ENCODE data around the gene CMIP. TPM values are rescaled to one million over a fixed set of nuclear protein-coding genes. Genes with fewer than 3 reads are reported as not detected.
A peak's percentile ranks its signal among the peaks of the same experiment; 100 is the strongest.

Gene CMIP
- polyA plus RNA-seq, 1 experiment = 4.9 TPM

DNA sequence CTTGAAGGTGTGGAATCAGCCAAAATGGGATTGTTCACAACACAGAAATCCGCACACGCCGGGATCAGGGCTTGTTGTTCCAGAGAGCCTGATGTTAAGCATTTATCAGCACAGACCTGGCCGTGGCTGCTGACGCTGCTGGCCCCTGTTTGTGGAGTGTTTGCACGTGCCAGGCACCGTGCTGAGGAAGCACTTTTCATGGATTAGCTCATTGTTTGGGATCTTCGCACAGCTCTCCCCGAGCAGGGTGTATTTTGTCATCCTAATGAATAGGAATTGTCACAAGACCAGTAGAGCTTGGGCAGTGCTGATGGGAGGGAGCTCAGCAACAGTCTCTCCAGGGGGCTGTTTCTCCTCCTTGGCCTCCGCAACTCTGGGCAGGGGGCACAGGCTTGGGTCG is 174.1 kb downstream of the CMIP start:
- CTCF ChIA-PET = no interaction called here
- H3K36me3 ChIP-seq (ENCODE audit: control insufficient read depth, insufficient read depth, low read length) = no peaks in the 10 kb centered on the region; the same call in none of the 2 replicates
- no peaks in the 10 kb centered on the region for H3K27me3 ChIP-seq (ENCODE audit: control insufficient read depth, insufficient read depth, low read length)
- TF ChIP-seq, protein P1, sequence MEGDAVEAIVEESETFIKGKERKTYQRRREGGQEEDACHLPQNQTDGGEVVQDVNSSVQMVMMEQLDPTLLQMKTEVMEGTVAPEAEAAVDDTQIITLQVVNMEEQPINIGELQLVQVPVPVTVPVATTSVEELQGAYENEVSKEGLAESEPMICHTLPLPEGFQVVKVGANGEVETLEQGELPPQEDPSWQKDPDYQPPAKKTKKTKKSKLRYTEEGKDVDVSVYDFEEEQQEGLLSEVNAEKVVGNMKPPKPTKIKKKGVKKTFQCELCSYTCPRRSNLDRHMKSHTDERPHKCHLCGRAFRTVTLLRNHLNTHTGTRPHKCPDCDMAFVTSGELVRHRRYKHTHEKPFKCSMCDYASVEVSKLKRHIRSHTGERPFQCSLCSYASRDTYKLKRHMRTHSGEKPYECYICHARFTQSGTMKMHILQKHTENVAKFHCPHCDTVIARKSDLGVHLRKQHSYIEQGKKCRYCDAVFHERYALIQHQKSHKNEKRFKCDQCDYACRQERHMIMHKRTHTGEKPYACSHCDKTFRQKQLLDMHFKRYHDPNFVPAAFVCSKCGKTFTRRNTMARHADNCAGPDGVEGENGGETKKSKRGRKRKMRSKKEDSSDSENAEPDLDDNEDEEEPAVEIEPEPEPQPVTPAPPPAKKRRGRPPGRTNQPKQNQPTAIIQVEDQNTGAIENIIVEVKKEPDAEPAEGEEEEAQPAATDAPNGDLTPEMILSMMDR (IDR thresholded peaks at IDR 0.05; ENCODE audit: insufficient read depth, low read depth, low read length) = no peak
- DNase-seq (ENCODE audit: low read depth) = no peak
- POLR2A ChIA-PET = no interaction called here
- no peak overlapping the region for H3K4me3 ChIP-seq (ENCODE audit: low read depth, low read length)

- H3K27me3 ChIP-seq (ENCODE audit: control insufficient read depth, insufficient read depth, low read length) = no peaks in the 10 kb centered on the region
- no peak overlapping the region for H3K4me3 ChIP-seq (ENCODE audit: low read depth, low read length)
- ChIA-PET CTCF (interaction anchor here (6.9 kb wide), 1 partner anchor 215 kb away, joined by 36 read pairs; no protein-coding TSS in a partner anchor), POLR2A (no interaction called here)
- H3K36me3 ChIP-seq (ENCODE audit: control insufficient read depth, insufficient read depth, low read length) = no peaks in the 10 kb centered on the region; the same call in none of the 2 replicates
- DNase-seq (ENCODE audit: low read depth) = no peak
- TF ChIP-seq, protein P1 (IDR thresholded peaks at IDR 0.05; ENCODE audit: insufficient read depth, low read depth, low read length) = no peak
Measured at GRCh38 chr16:81620029-81620428, 175.4 kb downstream of the CMIP start.

GRCh38 chr16:81620796-81621195 is 176.2 kb downstream of the CMIP start:
- H3K36me3 ChIP-seq (ENCODE audit: control insufficient read depth, insufficient read depth, low read length) = no peaks in the 10 kb centered on the region; the same call in none of the 2 replicates
- no peaks in the 10 kb centered on the region for H3K27me3 ChIP-seq (ENCODE audit: control insufficient read depth, insufficient read depth, low read length)
- POLR2A ChIA-PET = no interaction called here
- TF ChIP-seq, protein P1 (IDR thresholded peaks at IDR 0.05; ENCODE audit: insufficient read depth, low read depth, low read length) = no peak
- CTCF ChIA-PET = interaction anchor here (0.7 to 6.9 kb wide), 5 partner anchors 11 to 255 kb away, joined by 3 to 38 read pairs (median 7); no protein-coding TSS in a partner anchor
- DNase-seq (ENCODE audit: low read depth) = no peak
- H3K4me3 ChIP-seq (ENCODE audit: low read depth, low read length) = no peak overlapping the region

GRCh38 chr16:81621496-81621895 is 176.9 kb downstream of the CMIP start:
- ChIA-PET POLR2A (no interaction called here), CTCF (interaction anchor here (0.7 to 6.9 kb wide), 8 partner anchors 11 to 256 kb away, joined by 3 to 38 read pairs (median 3); no protein-coding TSS in a partner anchor)
- no peak for DNase-seq (ENCODE audit: low read depth)
- no peak overlapping the region for H3K4me3 ChIP-seq (ENCODE audit: low read depth, low read length)
- H3K36me3 ChIP-seq (ENCODE audit: control insufficient read depth, insufficient read depth, low read length) = no peaks in the 10 kb centered on the region; the same call in none of the 2 replicates
- TF ChIP-seq, protein P1 (IDR thresholded peaks at IDR 0.05; ENCODE audit: insufficient read depth, low read depth, low read length) = no peak
- H3K27me3 ChIP-seq (ENCODE audit: control insufficient read depth, insufficient read depth, low read length) = no peaks in the 10 kb centered on the region

- no peaks in the 10 kb centered on the region for H3K27me3 ChIP-seq (ENCODE audit: control insufficient read depth, insufficient read depth, low read length)
- no peak overlapping the region for H3K4me3 ChIP-seq (ENCODE audit: low read depth, low read length)
- POLR2A ChIA-PET = no interaction called here
- CTCF ChIA-PET = interaction anchor here (0.6 to 6.9 kb wide), 10 partner anchors 10 to 493 kb away, joined by 3 to 38 read pairs (median 4); no protein-coding TSS in a partner anchor
- TF ChIP-seq, protein P1 (IDR thresholded peaks at IDR 0.05; ENCODE audit: insufficient read depth, low read depth, low read length) = peak; percentile 59
- no peaks in the 10 kb centered on the region; the same call in none of the 2 replicates for H3K36me3 ChIP-seq (ENCODE audit: control insufficient read depth, insufficient read depth, low read length)
- DNase-seq (ENCODE audit: low read depth) = no peak
Measured at GRCh38 chr16:81623365-81624102, 178.9 kb downstream of the CMIP start.
